ENCODE measurements around the gene PIM2. TPM values are rescaled to one million over a fixed set of nuclear protein-coding genes. Genes with fewer than 3 reads are reported as not detected.
A peak's percentile ranks its signal among the peaks of the same experiment; 100 is the strongest.

PIM2 gene
- total RNA-seq, 1 experiment from 2014 or later = 19.3 TPM

GRCh38 chrX:48936429-48937053 lies 17.7 kb upstream of the PIM2 start:
- no peak for DNase-seq (ENCODE audit: extremely low read depth, low read depth)

GRCh38 chrX:48935301-48935670 lies 16.5 kb upstream of the PIM2 start:
- no peak for DNase-seq (ENCODE audit: extremely low read depth, low read depth)

GRCh38 chrX:48934581-48935300 lies 15.9 kb upstream of the PIM2 start:
- DNase-seq (ENCODE audit: extremely low read depth, low read depth) = no peak

- no peak for DNase-seq (ENCODE audit: extremely low read depth, low read depth)
Observed at GRCh38 chrX:48933757-48934156, 14.9 kb upstream of the PIM2 start.

GRCh38 chrX:48927736-48928382 lies 9.0 kb upstream of the PIM2 start:
- no peak for DNase-seq (ENCODE audit: extremely low read depth, low read depth)

GRCh38 chrX:48927123-48927522 lies 8.3 kb upstream of the PIM2 start:
- DNase-seq (ENCODE audit: extremely low read depth, low read depth) = no peak

GRCh38 chrX:48924270-48924669 lies 5.4 kb upstream of the PIM2 start:
- DNase-seq (ENCODE audit: extremely low read depth, low read depth) = no peak

- no peak for DNase-seq (ENCODE audit: extremely low read depth, low read depth)
Observed at GRCh38 chrX:48923771-48924170, 4.9 kb upstream of the PIM2 start.

GRCh38 chrX:48920718-48921104 lies 1.9 kb upstream of the PIM2 start:
- no peak for DNase-seq (ENCODE audit: extremely low read depth, low read depth)

GRCh38 chrX:48919947-48920717 lies 1.3 kb upstream of the PIM2 start:
- DNase-seq (ENCODE audit: extremely low read depth, low read depth) = no peak

- DNase-seq (ENCODE audit: extremely low read depth, low read depth) = no peak
Observed at GRCh38 chrX:48919360-48919841, 577 bp upstream of the PIM2 start.

- no peak for DNase-seq (ENCODE audit: extremely low read depth, low read depth)
Observed at GRCh38 chrX:48918301-48918642, 552 bp downstream of the PIM2 start.

GRCh38 chrX:48917139-48918001 lies 1.5 kb downstream of the PIM2 start:
- DNase-seq (ENCODE audit: extremely low read depth, low read depth) = peak; percentile 92

GRCh38 chrX:48914593-48915493 lies 4.0 kb downstream of the PIM2 start:
- DNase-seq (ENCODE audit: extremely low read depth, low read depth) = no peak

- DNase-seq (ENCODE audit: extremely low read depth, low read depth) = no peak
Observed at GRCh38 chrX:48913605-48914366, 5.0 kb downstream of the PIM2 start.

GRCh38 chrX:48911412-48912182 lies 7.2 kb downstream of the PIM2 start, which contains the start of gene SLC35A2:
SLC35A2 (minus strand) TSS chrX:48911646; CDS start chrX:48911636, 10 bp downstream.
- DNase-seq (ENCODE audit: extremely low read depth, low read depth) = peak; percentile 62

GRCh38 chrX:48910926-48911411 lies 7.9 kb downstream of the PIM2 start:
- DNase-seq (ENCODE audit: extremely low read depth, low read depth) = no peak
